Right lobe of liver (tissue), 6 donors: ENCODE measurements around the gene HLA-DMA. TPM values are rescaled to one million over a fixed set of nuclear protein-coding genes. Genes with fewer than 3 reads are reported as not detected.

Experiments used
- ATAC-seq, 4 donors: fragments of 200-7000 bp; cut with Tn5 transposase; one replicate each; pipeline ENCODE4 v1.9.1; 2020; ENCODE audit warnings: mild to moderate bottlenecking in 4 of 4, moderate library complexity in 4 of 4
- DNase-seq, 3 donors: peaks; one replicate each; pipeline ENCODE4 v3.0.0-alpha.2; 2020
- H3K27ac ChIP-seq, 3 donors: fragments of 200-600 bp; one replicate each; pipeline ENCODE4 v1.8.0; 2022
- H3K27me3 ChIP-seq, 2 donors: fragments of 200-600 bp; one replicate each; pipeline ENCODE4 v1.8.0; 2022
- H3K36me3 ChIP-seq, 4 donors: fragments of 200-600 bp; sonication (generic) in 1 of 4; one replicate each; pipeline versions ENCODE4 v1.5.1 to v1.8.0; 2017 to 2022; ENCODE audit warnings: control low read depth in 1 of 4
- H3K4me1 ChIP-seq, 4 donors: fragments of 200-600 bp; sonication (generic) in 1 of 4; one replicate each; pipeline versions ENCODE4 v1.5.1 to v1.8.0; 2017 to 2022; ENCODE audit warnings: control low read depth in 1 of 4
- H3K4me3 ChIP-seq, 3 donors: fragments of 200-600 bp; one replicate each; pipeline ENCODE4 v1.8.0; 2022
- H3K9me3 ChIP-seq, 4 donors: fragments of 200-600 bp; sonication (generic) in 1 of 4; one replicate each; pipeline versions ENCODE4 v1.5.1 to v1.8.0; 2017 to 2022; ENCODE audit warnings: control low read depth in 1 of 4
- CTCF ChIP-seq, 4 donors: fragments of 200-600 bp in 3 of 4; fragments of 450-650 bp in 1 of 4; IDR thresholded peaks; one replicate each; pipeline versions ENCODE4 v1.5.1 to v1.8.0; 2016 to 2022; ENCODE audit warnings: antibody characterized with exemption in 4 of 4, mild to moderate bottlenecking in 2 of 4
- POLR2A ChIP-seq: fragments of 450-650 bp; IDR thresholded peaks from one replicate; pipeline ENCODE4 v1.6.1; 2017; ENCODE audit warnings: antibody characterized with exemption, mild to moderate bottlenecking
- WGBS: methylation state at CpG from one replicate; pipeline ENCODE4 v1.1.6; 2018; ENCODE audit warnings: low coverage, low lambda C conversion rate; ENCODE audit not compliant: insufficient coverage; ENCODE audit errors: missing lambda C conversion rate; 5-methylcytosine and 5-hydroxymethylcytosine counted together
- intact Hi-C, 2 donors: fragments of 100-400 bp; cut with DNase I; formaldehyde crosslinking; loops; one replicate each; pipeline versions ENCODE4 v1.11.2 to v1.14.1; 2022
- total RNA-seq, 6 experiments: library from RNA; depleted of rRNA in 2 of 6; stranded (reverse); fragments of >200 nt in 2 of 6; fragmentation: NEBNext Ultra II Directional in 3 of 6; extraction: Animal tissue kit (Norgen Biotek cat#: 25700) in 3 of 6; gene quantifications; one replicate each; pipeline versions ENCODE4 v1.1.0 to v1.2.4, GENCODE V29; 2016 to 2023
- donor health status: DM: no; HTN: yes; CAD: no.
- donor health status: DM: no; HTN: no; CAD: no.
- donor health status: DM: no; HTN: no; CAD: no.
- donor health status: DM: no; HTN: yes; CAD: no.
- donor health status: DM: no; HTN: yes; CAD: no.

HLA-DMA gene
- total RNA-seq, 6 experiments from 2014 or later: 6.9 to 26.2 (median 10.7) TPM

- Histone ChIP-seq H3K27ac (no peak overlapping the region), H3K27me3 (no peaks in the 10 kb centered on the region), H3K9me3 (no peaks in the 10 kb centered on the region), H3K4me1 (peaks cover 0 to 17% (median 8%) of the 10 kb centered on the region in 4 donors), H3K36me3 (no peaks in the 10 kb centered on the region), H3K4me3 (no peak overlapping the region)
- DNase-seq (no peak), ATAC-seq (no peak)
- 40% methylated on average over 1 of the region's 1 CpG for WGBS
- intact Hi-C loops: no loop called here
- TF ChIP-seq POLR2A (no peak), CTCF (IDR thresholded peaks at IDR 0.05) (no peak)
These were observed 9.4 kb upstream of the HLA-DMA start for GRCh38 chr6:32962213-32962826.

GRCh38 chr6:32960563-32960962 lies 7.7 kb upstream of the HLA-DMA start:
- no peaks in the 10 kb centered on the region for H3K27me3 ChIP-seq
- no peak for DNase-seq
- no peaks in the 10 kb centered on the region for H3K9me3 ChIP-seq
- TF ChIP-seq POLR2A: no peak
- TF ChIP-seq CTCF (IDR thresholded peaks at IDR 0.05): no peak
- H3K4me1 ChIP-seq: no peaks in the 10 kb centered on the region
- intact Hi-C loops: no loop called here
- no peak overlapping the region for H3K4me3 ChIP-seq
- H3K36me3 ChIP-seq: no peaks in the 10 kb centered on the region
- H3K27ac ChIP-seq: no peak overlapping the region
- WGBS: 96% methylated on average over 3 of the region's 5 CpGs
- no peak for ATAC-seq

GRCh38 chr6:32956176-32956575 lies 3.3 kb upstream of the HLA-DMA start:
- Histone ChIP-seq H3K4me1 (no peaks in the 10 kb centered on the region), H3K4me3 (no peak overlapping the region), H3K27ac (no peak overlapping the region), H3K36me3 (no peaks in the 10 kb centered on the region), H3K9me3 (no peaks in the 10 kb centered on the region), H3K27me3 (no peaks in the 10 kb centered on the region)
- intact Hi-C loops: no loop called here
- TF ChIP-seq CTCF (IDR thresholded peaks at IDR 0.05) (no peak), POLR2A (no peak)
- no peak for DNase-seq
- 100% methylated on average over 2 of the region's 2 CpGs for WGBS
- no peak for ATAC-seq

GRCh38 chr6:32954986-32955802 lies 2.3 kb upstream of the HLA-DMA start:
- no peak overlapping the region for H3K27ac ChIP-seq
- DNase-seq: no peak
- 49% methylated on average over 3 of the region's 3 CpGs for whole genome bisulfite sequencing

More at GRCh38 chr6:32954986-32955802, 2.3 kb upstream of the HLA-DMA start:
- Histone ChIP-seq H3K9me3 (no peaks in the 10 kb centered on the region), H3K27me3 (no peaks in the 10 kb centered on the region), H3K4me3 (no peak overlapping the region), H3K4me1 (no peaks in the 10 kb centered on the region), H3K36me3 (no peaks in the 10 kb centered on the region)
- no peak for TF ChIP-seq POLR2A
- TF ChIP-seq CTCF (IDR thresholded peaks at IDR 0.05): peak in 3 of 4 donors; percentile 12 to 37 (median 32)
- intact Hi-C loops: no loop called here
- ATAC-seq: no peak
